HCT116 (cell line): Measurements from ENCODE around the gene LIPM. TPM values are rescaled to one million over a fixed set of nuclear protein-coding genes. Genes with fewer than 3 reads are reported as not detected.

Source experiments
- ATAC-seq: fragments of 200-7000 bp; cut with Tn5 transposase; 2 replicates; pipeline ENCODE4 v1.9.1; 2020; ENCODE audit warnings: mild to moderate bottlenecking, moderate library complexity
- BruUV-seq: library from RNA; stranded (reverse); fragments of 400-500 nt; replicated peaks from 2 replicates; lab custom pipeline; 2021; lab: Mats Ljungman, UMichigan
- CTCF ChIA-PET: fragments of 300-600 bp; sonication (Branson Sonifier 250); formaldehyde crosslinking; loops from one replicate; lab custom pipeline; 2021; ENCODE audit warnings: antibody characterized with exemption; lab: Charles Lee
- POLR2A ChIA-PET: fragments of 300-600, 350-600 bp; sonication (Branson Sonifier 250); formaldehyde crosslinking; loops from one replicate; lab custom pipeline; 2021; ENCODE audit warnings: antibody characterized with exemption; lab: Charles Lee
- RAD21 ChIA-PET, 2 experiments: fragments of 300-600 bp; sonication (Branson Sonifier 250); formaldehyde crosslinking; loops; one replicate each; lab custom pipeline; 2023; ENCODE audit warnings: low total read pairs in 2 of 2; ENCODE audit not compliant: uncharacterized antibody in 2 of 2, unreplicated experiment in 2 of 2, low non-redundant PET in 1 of 2; lab: Charles Lee
- DNase-seq: peaks from one replicate; pipeline ENCODE4 v3.0.0-alpha.2; 2010; ENCODE audit warnings: low read depth, low spot score
- H2AFZ ChIP-seq: fragments of 200-600 bp; shearing (Covaris generic), sonication (generic); 2 replicates; pipeline ENCODE4 v1.6.1; 2017; ENCODE audit warnings: low read depth, mixed run types, mixed read lengths, antibody characterized with exemption, low read length; ENCODE audit not compliant: poor library complexity, severe bottlenecking
- H3K27ac ChIP-seq: 2 replicates; pipeline ENCODE4 v1.5.1; 2012; ENCODE audit warnings: low read depth, low read length
- H3K27me3 ChIP-seq: fragments of 200-600 bp; sonication (generic); 2 replicates; pipeline ENCODE4 v1.6.1; 2016; ENCODE audit warnings: mixed run types, low read length, mixed read lengths; ENCODE audit not compliant: insufficient read depth
- H3K36me3 ChIP-seq, 2 experiments: fragments of 200-500 bp in 1 of 2; fragments of 200-600 bp in 1 of 2; sonication (Bioruptor generic) in 1 of 2; sonication (generic) in 1 of 2; 2 replicates each; pipeline versions ENCODE4 v1.5.1 to v1.6.1; 2014 to 2016; ENCODE audit warnings: low read length in 2 of 2, inconsistent platforms in 1 of 2, mixed read lengths in 1 of 2, mixed run types in 1 of 2; ENCODE audit not compliant: insufficient read depth in 2 of 2, control insufficient read depth in 1 of 2
- H3K4me1 ChIP-seq, 2 experiments: fragments of 200-600 bp in 1 of 2; sonication (generic) in 1 of 2; 2 replicates each; pipeline versions ENCODE4 v1.5.1 to v1.6.1; 2012 to 2017; ENCODE audit warnings: low read length in 2 of 2, inconsistent platforms in 1 of 2, mild to moderate bottlenecking in 1 of 2, mixed read lengths in 1 of 2, mixed run types in 1 of 2, moderate library complexity in 1 of 2; ENCODE audit not compliant: insufficient read depth in 2 of 2, control insufficient read depth in 1 of 2
- H3K4me2 ChIP-seq: fragments of 200-600 bp; sonication (generic); 2 replicates; pipeline ENCODE4 v1.6.1; 2017; ENCODE audit warnings: mixed run types, low read length, mixed read lengths
- H3K4me3 ChIP-seq, 2 experiments: fragments of 200-600 bp in 1 of 2; sonication (generic) in 1 of 2; replicated peaks in 1 of 2; 2 replicates each; pipeline ENCODE4 v1.5.1; 2011 to 2016; ENCODE audit warnings: low read length in 2 of 2, control low read depth in 1 of 2, low read depth in 1 of 2, mild to moderate bottlenecking in 1 of 2, mixed read lengths in 1 of 2, mixed run types in 1 of 2
- H3K79me2 ChIP-seq: fragments of 200-600 bp; sonication (generic); 2 replicates; pipeline ENCODE4 v1.6.1; 2017; ENCODE audit warnings: mild to moderate bottlenecking, mixed run types, low read length, moderate library complexity, mixed read lengths; ENCODE audit not compliant: insufficient read depth
- H3K9ac ChIP-seq: fragments of 200-600 bp; sonication (generic); 2 replicates; pipeline ENCODE4 v1.6.1; 2016; ENCODE audit warnings: low read length, mixed read lengths
- H3K9me2 ChIP-seq: fragments of 200-600 bp; sonication (generic), shearing (Covaris generic); 2 replicates; pipeline ENCODE4 v1.6.1; 2017; ENCODE audit warnings: mixed run types, mild to moderate bottlenecking, moderate library complexity; ENCODE audit not compliant: insufficient read depth
- H3K9me3 ChIP-seq, 2 experiments: fragments of 200-500 bp in 1 of 2; fragments of 200-600 bp in 1 of 2; sonication (Bioruptor generic) in 1 of 2; sonication (generic) in 1 of 2; 2 replicates each; pipeline ENCODE4 v1.6.1; 2014 to 2017; ENCODE audit warnings: low read length in 2 of 2, mixed read lengths in 2 of 2, inconsistent platforms in 1 of 2, low read depth in 1 of 2, mild to moderate bottlenecking in 1 of 2, mixed run types in 1 of 2, moderate library complexity in 1 of 2; ENCODE audit not compliant: control insufficient read depth in 1 of 2, insufficient read depth in 1 of 2
- H4K20me1 ChIP-seq: fragments of 200-600 bp; sonication (generic), shearing (Covaris generic); 2 replicates; pipeline ENCODE4 v1.6.1; 2017; ENCODE audit warnings: mixed run types, mild to moderate bottlenecking, moderate library complexity; ENCODE audit not compliant: insufficient read depth
- CBX3 ChIP-seq: IDR thresholded peaks from 2 replicates; pipeline ENCODE4 v1.6.1; 2012; ENCODE audit warnings: low read depth
- CTCF ChIP-seq, 3 experiments: fragments of 200-600 bp in 1 of 3; sonication (generic) in 1 of 3; IDR thresholded peaks in 2 of 3; conservative IDR thresholded peaks in 1 of 3; 2 replicates each; pipeline ENCODE4 v1.5.1; 2012 to 2017; ENCODE audit warnings: low read depth in 2 of 3, low read length in 2 of 3, antibody characterized with exemption in 1 of 3, borderline replicate concordance in 1 of 3, control low read depth in 1 of 3, mild to moderate bottlenecking in 1 of 3, mixed read lengths in 1 of 3, mixed run types in 1 of 3, moderate library complexity in 1 of 3; ENCODE audit not compliant: insufficient read depth in 1 of 3
- EGR1 ChIP-seq: IDR thresholded peaks from 2 replicates; pipeline ENCODE4 v1.6.1; 2012; ENCODE audit warnings: low read depth
- EZH2 ChIP-seq: fragments of 200-600 bp; sonication (generic); IDR thresholded peaks from 2 replicates; pipeline ENCODE4 v1.6.1; 2017; ENCODE audit warnings: antibody characterized with exemption, mixed run types
- JUND ChIP-seq: IDR thresholded peaks from 2 replicates; pipeline ENCODE4 v1.6.1; 2012
- POLR2AphosphoS5 ChIP-seq: IDR thresholded peaks from 2 replicates; pipeline ENCODE4 v1.6.1; 2011; ENCODE audit warnings: mild to moderate bottlenecking, low read depth, low read length, moderate library complexity
- SIN3A ChIP-seq: IDR thresholded peaks from 2 replicates; pipeline ENCODE4 v1.6.1; 2012; ENCODE audit warnings: low read depth
- SP1 ChIP-seq: IDR thresholded peaks from 2 replicates; pipeline ENCODE4 v1.6.1; 2012; ENCODE audit warnings: low read depth
- ZBTB33 ChIP-seq: IDR thresholded peaks from 2 replicates; pipeline ENCODE4 v1.6.1; 2011; ENCODE audit warnings: mild to moderate bottlenecking, low read length, moderate library complexity; ENCODE audit not compliant: insufficient replicate concordance; ENCODE audit errors: extremely low read depth
- ZNF274 ChIP-seq: fragments of 200-500 bp; sonication (Bioruptor generic); IDR thresholded peaks from 2 replicates; pipeline ENCODE4 v1.6.1; 2014; ENCODE audit warnings: mild to moderate bottlenecking, low read depth, low read length, inconsistent platforms
- intact Hi-C: fragments of 100-400 bp; cut with micrococcal nuclease; formaldehyde crosslinking; loops from 2 replicates; pipeline ENCODE4 v1.10.0; 2022
- total RNA-seq: library from RNA; stranded (reverse); gene quantifications from one replicate; pipeline ENCODE4 v1.2.1, GENCODE V29; 2021; ENCODE audit not compliant: unreplicated experiment
- TF ChIP-seq, protein P1 (sequence below): IDR thresholded peaks from 2 replicates; pipeline ENCODE4 v1.6.1; 2012; ENCODE audit warnings: low read depth
- TF ChIP-seq, protein P2 (sequence below): IDR thresholded peaks from 2 replicates; pipeline ENCODE4 v1.6.1; 2012

Gene LIPM
- total RNA-seq, 1 experiment from 2014 or later = not detected

DNA sequence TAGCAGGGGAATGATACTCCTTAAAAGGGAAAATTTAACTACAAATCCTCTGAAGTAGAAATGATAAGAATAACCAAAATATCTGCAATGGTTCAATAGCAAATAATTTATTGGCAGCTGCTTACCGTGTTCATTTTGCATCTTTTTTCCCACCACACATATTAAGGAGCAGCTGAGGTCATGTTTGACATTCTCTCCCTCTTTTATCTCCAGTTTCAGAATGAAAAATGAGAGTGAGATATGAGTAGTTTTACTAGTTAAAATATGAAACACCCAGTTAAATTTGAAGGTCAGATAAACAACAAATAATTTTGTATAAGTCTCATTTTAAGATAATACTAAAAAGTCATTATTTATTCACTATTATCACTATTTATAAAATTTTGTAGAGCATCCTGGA is 39.6 kb upstream of the LIPM start:
- Histone ChIP-seq H4K20me1 (no peaks in the 10 kb centered on the region), H3K9me2 (no peaks in the 10 kb centered on the region), H3K4me1 (no peaks in the 10 kb centered on the region), H3K27ac (no peak overlapping the region), H3K27me3 (no peaks in the 10 kb centered on the region), H2AFZ (no peak overlapping the region), H3K36me3 (no peaks in the 10 kb centered on the region), H3K79me2 (no peaks in the 10 kb centered on the region), H3K4me3 (no peak overlapping the region), H3K9me3 (no peaks in the 10 kb centered on the region), H3K9ac (no peak overlapping the region), H3K4me2 (no peak overlapping the region)
- intact Hi-C loops = no loop called here
- ChIA-PET RAD21 (no interaction called here), CTCF (no interaction called here), POLR2A (no interaction called here)
- ATAC-seq (no peak), DNase-seq (no peak)
- BruUV-seq = no TSS peak
- TF ChIP-seq, protein P1, sequence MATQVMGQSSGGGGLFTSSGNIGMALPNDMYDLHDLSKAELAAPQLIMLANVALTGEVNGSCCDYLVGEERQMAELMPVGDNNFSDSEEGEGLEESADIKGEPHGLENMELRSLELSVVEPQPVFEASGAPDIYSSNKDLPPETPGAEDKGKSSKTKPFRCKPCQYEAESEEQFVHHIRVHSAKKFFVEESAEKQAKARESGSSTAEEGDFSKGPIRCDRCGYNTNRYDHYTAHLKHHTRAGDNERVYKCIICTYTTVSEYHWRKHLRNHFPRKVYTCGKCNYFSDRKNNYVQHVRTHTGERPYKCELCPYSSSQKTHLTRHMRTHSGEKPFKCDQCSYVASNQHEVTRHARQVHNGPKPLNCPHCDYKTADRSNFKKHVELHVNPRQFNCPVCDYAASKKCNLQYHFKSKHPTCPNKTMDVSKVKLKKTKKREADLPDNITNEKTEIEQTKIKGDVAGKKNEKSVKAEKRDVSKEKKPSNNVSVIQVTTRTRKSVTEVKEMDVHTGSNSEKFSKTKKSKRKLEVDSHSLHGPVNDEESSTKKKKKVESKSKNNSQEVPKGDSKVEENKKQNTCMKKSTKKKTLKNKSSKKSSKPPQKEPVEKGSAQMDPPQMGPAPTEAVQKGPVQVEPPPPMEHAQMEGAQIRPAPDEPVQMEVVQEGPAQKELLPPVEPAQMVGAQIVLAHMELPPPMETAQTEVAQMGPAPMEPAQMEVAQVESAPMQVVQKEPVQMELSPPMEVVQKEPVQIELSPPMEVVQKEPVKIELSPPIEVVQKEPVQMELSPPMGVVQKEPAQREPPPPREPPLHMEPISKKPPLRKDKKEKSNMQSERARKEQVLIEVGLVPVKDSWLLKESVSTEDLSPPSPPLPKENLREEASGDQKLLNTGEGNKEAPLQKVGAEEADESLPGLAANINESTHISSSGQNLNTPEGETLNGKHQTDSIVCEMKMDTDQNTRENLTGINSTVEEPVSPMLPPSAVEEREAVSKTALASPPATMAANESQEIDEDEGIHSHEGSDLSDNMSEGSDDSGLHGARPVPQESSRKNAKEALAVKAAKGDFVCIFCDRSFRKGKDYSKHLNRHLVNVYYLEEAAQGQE = no peak
- no peak for TF ChIP-seq ZBTB33
- TF ChIP-seq, all 23 proteins: peak for 0

GRCh38 chr10:88763441-88763840 is 39.1 kb upstream of the LIPM start:
- DNase-seq (no peak), ATAC-seq (no peak)
- H3K79me2 ChIP-seq = no peaks in the 10 kb centered on the region
- H2AFZ ChIP-seq = no peak overlapping the region
- no peak overlapping the region for H3K4me2 ChIP-seq
- no peaks in the 10 kb centered on the region for H3K9me2 ChIP-seq
- H4K20me1 ChIP-seq = no peaks in the 10 kb centered on the region
- ChIA-PET RAD21 (no interaction called here), POLR2A (no interaction called here), CTCF (no interaction called here)
- H3K4me3 ChIP-seq = no peak overlapping the region
- BruUV-seq = no TSS peak
- no peak overlapping the region for H3K9ac ChIP-seq
- no peak overlapping the region for H3K27ac ChIP-seq
- intact Hi-C loops = no loop called here
- H3K27me3 ChIP-seq = no peaks in the 10 kb centered on the region
- no peaks in the 10 kb centered on the region for H3K9me3 ChIP-seq
- no peaks in the 10 kb centered on the region for H3K4me1 ChIP-seq
- no peaks in the 10 kb centered on the region for H3K36me3 ChIP-seq
- TF ChIP-seq JUND (no peak), POLR2AphosphoS5 (no peak), CBX3 (no peak), SP1 (no peak), SIN3A (no peak), CTCF (IDR thresholded peaks at IDR 0.05 in 2 of 3, conservative IDR thresholded peaks at IDR 0.05 in 1 of 3; ENCODE audit: borderline replicate concordance in 1 of 3, insufficient read depth in 1 of 3, low read depth in 2 of 3, low read length in 2 of 3) (no peak), EZH2 (no peak), EGR1 (no peak), ZNF274 (no peak)
- TF ChIP-seq, protein P2, sequence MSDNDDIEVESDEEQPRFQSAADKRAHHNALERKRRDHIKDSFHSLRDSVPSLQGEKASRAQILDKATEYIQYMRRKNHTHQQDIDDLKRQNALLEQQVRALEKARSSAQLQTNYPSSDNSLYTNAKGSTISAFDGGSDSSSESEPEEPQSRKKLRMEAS = no peak
